Fibroblast of skin of back (primary cell): ENCODE data around the gene MYO16.

Experiments
- DNase-seq: peaks from one replicate; pipeline ENCODE4 v3.0.0-alpha.2; 2013

MYO16 gene

DNA sequence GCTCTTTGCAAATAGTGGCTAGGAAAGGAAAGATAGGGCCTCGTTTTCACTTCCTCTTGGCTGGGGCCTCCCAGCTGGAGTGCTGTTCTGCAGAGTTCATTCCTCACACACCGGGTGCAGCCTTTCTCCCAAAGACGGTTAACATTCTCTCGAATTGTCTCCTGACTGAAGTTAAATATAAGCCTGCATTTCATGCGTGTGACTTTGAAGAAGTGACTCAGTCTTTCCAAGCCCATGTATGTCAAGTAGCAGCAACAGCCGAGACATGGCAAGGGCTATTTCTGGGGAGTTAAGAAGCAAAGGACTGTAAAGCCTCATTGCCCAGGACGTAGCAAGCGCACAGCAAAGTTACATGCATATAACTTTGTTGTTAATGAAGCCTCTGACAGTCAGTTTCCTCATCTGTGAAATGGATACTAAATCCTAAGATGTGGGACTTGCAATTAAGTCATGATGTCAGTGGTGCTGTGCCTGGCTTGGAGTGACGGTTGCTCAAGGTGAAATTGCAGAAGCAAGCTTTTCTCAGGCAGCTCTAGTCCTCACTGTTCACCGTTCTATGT is 502.4 kb downstream of the MYO16 start:
- DNase-seq: peak; percentile 55

DNA sequence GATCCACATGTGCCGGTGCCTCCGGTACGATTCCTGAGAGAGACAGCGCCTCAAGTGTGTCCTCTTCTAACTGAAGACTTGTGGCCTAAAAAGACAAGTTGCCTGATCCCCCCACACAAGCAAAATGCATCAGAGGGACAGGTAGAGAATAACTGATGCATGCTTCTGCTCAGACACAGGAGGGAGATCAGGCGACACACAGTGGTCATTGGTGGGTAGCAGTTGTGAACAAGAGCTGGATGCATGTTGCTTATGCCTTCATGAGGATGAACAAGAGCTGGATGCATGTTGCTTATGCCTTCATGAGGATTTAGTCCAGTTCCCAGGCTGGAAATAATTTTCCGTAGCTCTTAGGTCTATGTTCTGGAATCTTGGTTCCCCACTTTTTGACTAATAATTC is 505.6 kb downstream of the MYO16 start:
- DNase-seq: no peak

DNA sequence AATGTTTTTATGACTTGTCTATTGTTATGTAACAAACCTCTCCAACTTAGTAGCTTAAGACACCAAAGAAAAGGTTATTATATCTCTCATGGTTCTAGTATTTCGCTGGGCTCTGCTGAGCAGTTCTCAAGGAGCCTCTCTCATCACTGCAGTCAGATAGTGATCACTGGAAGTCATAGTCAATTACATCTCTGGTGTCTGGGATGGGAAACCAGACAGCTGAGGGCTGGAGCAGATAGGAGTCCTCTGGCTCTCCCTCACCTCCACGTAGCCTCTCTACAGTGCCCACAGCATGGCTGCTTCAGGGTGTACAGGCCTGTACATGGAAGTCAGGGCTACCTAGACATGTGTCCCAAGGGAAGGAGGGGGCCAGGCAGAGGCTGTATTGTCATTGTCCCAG is 507.5 kb downstream of the MYO16 start:
- no peak for DNase-seq

DNA sequence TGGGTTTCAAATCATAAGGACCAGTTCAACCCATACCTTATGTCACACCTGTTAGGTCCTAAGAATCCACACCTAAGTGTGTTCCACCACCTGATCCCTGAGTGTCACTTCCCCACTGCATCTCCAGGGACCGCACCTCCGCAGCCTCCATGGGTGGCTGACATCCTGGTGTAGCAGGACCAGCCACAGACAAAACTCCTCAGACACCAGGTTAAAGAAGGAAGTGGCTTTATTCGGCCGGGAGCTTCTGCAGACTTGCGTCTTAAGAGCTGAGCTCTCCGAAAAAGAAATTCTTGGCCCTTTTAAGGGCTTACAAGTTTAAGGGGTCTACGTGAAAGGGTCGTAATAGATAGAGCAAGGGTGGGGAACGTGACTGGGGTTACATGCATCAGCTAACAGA is 509.9 kb downstream of the MYO16 start:
- DNase-seq: no peak

DNA sequence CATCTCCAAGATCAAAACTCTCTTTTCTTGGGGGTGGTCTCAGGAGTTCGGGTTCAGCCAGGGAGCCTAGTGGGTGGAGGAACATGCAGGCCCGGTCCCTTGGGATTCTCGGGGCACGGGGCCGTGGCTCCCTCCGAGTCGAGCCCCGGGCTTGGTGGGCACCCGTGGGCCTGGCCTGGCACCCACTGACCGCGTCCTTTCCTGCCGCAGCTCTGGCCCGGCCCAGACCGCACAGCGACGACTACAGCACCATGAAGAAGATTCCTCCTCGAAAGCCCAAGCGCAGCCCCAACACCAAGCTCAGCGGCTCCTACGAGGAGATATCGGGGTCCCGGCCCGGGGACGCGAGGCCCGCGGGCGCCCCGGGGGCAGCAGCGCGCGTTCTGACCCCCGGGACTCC is 510.6 kb downstream of the MYO16 start:
- no peak for DNase-seq

DNA sequence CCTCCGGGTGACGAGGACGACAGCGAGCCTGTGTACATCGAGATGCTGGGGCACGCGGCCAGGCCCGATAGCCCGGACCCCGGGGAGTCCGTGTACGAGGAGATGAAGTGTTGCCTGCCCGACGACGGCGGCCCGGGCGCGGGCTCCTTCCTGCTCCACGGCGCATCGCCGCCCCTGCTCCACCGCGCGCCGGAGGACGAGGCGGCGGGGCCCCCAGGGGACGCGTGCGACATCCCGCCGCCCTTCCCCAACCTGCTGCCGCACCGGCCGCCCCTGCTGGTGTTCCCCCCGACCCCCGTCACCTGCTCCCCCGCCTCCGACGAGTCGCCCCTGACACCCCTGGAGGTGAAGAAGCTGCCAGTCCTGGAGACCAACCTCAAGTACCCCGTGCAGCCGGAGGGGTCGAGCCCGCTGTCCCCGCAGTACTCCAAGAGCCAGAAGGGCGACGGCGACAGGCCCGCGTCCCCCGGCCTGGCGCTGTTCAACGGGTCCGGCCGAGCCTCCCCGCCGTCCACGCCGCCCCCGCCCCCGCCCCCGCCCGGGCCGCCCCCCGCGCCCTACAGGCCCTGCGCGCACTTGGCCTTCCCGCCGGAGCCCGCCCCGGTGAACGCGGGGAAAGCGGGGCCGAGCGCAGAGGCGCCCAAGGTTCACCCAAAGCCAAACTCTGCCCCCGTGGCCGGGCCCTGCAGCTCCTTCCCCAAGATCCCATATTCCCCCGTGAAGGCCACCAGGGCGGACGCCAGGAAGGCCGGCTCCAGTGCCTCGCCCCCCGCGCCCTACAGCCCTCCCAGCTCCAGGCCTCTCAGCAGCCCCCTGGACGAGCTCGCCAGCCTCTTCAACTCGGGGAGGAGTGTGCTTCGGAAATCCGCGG is 511.3 kb downstream of the MYO16 start:
- DNase-seq: no peak

DNA sequence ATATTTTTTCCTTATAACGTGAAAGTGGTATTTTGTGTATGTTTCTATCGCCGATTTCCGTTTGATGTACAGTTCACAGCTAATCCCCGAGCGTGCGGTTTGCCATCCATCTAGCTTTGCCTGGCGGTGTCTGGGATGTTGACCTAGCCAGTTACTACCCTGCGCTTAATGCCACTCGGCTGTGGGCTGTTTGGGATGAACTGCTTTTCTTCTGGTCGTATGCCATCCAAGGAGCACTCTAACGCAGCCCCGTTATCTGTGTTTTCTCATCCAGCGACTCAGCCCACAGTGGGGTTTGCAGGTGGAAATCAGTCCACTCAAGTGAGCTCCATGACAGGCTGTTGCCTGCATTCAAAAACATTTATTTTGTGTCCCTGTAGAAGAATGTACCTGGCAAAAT is 512.3 kb downstream of the MYO16 start:
- no peak for DNase-seq

DNA sequence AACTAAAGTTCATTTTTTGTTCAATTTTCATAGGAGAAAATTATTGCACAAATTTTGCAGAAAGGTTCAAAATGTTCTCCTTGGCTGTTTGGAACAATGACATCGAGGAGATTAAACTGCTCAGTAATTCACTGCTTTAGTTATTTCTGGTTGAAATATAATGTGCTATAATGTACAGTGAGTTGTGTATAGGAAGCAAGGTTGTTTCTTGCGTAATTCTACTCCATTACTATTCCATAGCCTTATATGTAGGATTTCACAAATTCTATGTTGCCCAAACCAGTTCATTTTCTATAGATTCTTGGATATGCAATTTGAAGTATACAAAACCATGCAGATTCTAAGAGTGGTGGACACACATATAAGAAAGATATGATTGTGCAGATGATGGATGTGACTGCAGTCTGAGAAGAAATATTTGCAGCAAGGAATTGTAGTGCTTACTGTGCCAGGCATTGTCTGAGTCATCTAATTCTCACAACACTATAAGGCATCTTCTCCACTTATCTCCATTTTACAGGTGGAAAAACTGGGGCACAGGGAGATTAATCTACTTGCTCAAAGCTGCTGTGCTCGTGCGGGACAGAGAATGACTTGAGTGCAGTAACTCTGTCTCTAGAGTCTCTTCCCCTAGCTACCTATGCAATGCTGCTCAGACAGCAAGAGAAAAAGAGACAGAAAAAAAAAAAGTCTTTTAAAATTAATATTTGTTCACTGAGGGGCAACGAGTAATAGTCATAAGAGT is 515.5 kb downstream of the MYO16 start:
- no peak for DNase-seq

DNA sequence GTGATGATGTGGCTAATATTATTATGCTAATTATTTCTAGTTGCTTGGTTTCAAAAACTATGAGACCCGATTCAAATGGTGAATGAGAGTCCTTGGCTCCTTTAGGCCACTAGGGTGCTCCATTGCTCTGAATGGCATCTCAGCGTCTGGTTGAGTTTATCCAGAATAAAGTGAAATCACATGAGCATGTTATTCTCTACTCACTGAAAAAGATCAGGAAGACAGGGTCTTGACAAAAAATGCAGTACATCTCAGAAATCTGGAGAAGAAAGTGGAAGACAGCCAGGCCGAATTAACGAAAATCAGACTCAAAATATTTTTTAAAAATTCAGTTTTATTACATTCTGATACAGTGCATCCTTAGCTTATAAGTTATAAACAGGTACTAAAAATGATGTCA is 516.2 kb downstream of the MYO16 start:
- peak; percentile 74 for DNase-seq

DNA sequence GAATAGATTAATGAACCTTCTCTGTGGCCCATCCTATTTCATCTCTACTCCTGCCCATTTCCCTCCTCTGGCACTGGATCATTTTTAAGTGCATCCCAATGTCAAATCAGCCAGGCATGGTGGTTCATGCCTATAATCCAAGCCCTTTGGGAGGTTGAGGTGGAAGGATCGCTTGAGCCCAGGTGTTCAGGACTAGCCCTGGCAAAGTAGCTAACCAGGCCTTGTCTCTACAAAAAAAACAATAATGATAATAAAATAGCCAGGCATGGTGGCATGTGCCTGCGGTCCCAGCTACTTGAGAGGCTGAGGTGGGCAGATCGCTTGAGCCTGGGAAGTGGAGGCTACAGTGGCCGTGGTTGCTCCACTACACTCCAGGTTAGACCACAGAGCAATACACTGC is 517.0 kb downstream of the MYO16 start:
- no peak for DNase-seq

DNA sequence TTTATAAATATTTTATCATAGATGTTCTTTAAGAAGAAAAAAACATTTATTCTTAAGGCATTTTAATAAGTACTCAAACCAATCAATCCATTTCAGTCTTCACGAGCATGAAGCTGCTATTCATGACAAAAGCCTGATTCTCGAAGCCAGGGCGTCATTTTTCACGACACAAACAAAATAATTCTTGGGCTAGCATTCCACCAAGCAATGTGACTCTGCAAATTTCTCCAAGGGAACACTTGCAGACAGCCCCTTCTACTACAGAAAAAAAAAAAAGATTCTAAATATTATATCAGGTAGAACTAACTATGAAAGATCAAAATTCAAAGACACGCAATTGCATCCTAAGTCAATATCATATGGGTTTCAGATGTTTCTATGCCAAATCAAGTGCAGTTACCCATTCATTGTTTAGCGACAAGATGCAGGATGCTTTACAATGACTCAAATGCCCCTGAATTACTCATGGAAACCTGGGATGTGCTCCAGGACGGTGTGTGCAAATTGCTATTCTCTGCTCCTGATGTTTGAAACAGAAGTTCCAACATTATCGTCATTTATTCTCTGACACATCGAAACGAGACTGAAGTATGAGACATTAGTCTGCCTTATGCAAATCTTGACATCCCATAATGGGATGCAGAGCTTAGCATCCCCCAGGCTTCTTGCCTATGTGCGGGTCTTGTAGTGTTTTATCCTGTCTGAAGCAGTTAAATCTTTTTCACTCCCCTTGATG is 517.7 kb downstream of the MYO16 start:
- peak; percentile 75 for DNase-seq

DNA sequence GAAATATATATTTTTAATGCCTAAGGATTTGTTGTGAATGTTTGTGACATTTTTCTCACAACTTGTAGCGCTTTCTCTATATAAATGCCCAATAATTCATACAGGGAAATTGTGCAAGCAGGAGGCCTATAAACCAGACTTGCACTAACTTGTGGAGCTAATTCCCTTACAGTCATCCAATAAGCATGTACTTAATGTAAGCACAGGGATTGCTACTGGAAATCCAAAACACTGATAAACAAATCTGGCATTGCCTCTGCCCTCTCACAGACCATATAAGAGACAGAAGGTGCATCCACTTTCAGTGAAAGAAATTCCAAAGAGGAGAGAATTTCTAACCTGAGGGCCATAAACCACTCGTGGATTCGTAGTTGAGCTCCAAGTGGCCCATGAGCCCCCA is 518.8 kb downstream of the MYO16 start:
- no peak for DNase-seq

DNA sequence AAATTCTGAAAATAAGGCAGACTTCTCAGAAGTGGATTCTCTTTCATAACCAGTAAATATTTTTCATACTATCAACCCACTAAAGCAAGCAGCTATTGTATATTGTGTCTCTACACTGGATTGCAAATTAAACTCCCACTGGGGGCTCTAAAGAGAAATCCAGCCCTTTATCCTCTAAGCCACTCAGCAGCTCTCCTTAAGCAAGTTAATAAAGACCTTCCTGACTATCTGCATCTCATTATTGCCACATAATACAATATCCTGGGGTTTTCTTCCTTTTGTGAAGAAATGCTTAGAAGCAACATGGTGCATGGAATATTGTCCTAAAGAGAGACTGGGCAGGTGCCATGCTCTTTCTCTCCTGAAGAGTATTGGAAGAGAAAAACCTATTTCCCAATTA is 521.3 kb downstream of the MYO16 start:
- DNase-seq: no peak

DNA sequence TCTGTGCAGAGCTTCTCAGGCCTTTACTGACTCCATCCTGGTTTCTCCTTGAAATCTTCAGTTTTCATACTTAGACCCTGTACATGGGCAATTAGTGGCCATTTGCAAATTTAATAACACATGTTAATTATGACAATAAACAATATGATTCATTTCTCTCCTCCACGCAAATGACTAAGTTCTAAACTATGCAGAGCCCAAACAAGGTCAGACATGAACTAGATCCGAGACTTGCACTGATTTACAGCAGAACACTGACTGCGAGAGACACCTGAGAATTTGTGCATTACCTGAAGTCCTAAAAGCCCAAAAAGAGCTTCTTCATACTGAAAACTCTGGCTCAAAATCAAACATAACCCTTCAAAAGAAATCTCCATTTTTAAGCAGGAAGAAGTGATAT is 521.8 kb downstream of the MYO16 start:
- no peak for DNase-seq

DNA sequence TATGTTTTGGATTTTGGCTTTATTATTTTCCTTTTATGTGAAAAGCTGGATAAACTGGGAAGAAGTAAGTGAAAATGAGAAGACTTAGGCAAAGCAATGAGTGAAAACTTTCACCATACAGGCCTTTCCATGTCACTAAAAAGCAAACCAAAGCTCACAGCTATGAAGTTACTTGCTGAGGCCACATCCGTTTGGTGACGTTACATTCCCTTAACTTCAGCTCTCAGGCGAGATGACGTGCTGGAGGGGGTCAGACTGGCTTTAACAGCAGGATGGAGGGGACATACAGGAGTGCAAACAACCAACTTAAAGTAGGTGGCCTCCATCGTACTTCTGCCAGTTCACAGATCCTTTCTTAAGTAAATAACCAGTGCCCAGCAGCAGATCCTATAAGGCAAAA is 522.3 kb downstream of the MYO16 start:
- no peak for DNase-seq

DNA sequence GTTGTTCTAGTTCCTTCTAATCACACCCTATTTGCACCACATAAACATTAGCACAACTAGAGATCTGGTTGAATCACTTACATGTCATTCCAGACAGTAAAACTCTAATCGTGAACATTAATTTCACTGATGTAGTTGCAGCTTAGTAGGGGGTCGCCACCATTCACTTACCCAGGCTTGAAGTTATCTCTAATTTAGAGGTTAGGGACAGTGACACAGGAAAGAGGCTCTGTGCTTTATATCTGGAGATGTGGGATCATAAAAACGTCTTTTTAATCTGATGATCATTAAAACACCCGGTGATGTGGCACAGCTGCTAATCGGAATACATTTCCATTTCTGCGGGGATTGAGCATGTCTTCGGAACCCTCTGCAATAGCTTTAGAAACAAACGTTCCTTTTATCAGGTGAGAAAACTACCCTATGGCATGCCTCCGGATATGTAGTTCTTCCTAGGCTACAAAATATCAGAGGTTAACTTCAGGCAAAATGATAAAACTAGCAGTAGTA is 523.0 kb downstream of the MYO16 start:
- no peak for DNase-seq

DNA sequence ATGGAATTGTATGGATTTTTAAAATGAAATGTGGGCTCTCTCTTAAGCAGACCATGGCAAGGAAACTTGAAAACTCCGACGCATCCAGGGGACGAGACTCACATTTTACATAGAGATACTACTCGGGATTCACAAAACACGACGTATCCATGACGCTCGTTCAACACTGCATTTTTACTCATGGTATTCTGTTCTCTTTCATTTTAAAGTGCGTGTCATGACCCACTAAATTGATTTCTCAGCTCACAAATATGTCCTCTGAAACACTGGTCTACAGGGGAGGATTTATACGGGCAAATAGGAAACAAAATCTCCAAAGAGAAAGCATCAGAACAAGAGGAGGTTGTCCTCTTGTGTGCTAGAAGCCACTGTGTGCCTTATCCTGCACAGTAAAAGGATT is 523.5 kb downstream of the MYO16 start:
- DNase-seq: peak; percentile 46

DNA sequence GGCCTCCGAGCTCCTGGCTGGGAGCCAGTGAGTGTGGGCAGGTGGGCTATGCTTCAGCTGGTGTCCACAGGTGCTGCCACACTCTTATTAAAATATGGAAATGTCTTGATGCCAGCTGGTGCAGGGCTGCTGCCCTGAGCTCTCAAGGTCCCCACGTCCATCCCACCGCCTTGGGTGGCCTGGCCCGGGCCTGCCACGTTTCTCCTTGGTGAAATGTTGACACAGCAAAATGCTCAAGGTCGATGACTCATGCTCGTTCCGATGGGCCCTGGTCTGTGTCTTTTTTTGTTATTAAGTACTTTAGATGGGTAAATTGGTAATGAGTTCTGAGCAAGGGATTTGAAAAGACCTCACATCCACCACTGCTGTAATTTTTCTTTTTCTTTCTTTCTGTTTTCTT is 524.7 kb downstream of the MYO16 start:
- no peak for DNase-seq

DNA sequence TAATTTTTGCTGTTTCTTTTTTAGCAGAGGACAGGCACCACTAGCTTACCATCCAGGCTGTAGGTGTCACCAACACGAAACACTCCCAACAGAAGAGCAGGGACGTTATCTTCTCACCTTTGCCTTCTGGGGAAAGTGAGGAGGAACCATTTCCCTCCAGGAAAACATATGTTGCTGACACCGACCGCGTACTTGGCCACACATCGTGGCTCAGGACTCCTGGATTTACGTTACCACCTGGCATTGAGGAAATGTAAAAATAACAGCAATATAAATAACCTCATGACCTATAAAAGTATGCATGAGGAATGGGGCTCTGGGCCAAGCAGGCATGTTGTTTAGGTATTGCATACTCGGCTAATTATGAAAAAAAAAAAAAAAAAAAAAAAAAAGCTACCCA is 525.1 kb downstream of the MYO16 start:
- DNase-seq: peak; percentile 50

DNA sequence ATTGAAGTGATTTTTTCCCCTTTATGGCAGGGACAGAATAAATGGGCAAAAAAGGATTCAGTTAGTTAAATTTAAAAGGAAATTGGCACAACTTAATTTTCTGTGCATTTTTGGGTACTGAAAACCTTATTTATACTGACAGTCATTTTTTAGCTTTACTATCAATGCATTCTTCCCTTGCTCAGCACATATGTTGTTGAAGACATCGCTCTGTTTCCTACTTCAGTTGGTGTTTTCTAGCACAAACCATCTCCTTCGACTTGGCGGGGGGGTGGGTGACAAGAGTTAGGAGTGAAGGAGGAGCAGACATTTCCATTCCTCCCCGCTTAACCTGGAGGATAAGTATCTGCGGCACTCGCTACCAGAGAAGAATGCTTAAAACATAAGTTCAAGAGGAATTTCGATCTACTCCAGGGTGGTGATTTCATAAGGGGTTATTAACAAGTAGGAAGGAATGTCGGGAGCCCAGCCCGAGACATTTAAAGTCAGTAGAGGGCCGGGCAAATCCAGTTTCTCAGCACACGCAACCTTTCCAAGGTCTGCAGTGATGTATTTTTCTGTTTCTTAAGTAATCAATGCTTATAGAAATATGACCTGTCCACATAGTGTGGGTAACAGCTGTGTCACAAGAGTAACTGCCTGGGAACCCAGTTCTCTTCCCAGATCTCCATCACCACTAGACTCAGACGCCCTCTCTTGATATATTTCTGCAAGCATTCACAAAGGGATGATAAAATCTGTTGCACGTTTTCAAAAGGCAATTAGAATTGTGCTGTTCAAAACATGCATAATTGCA is 525.8 kb downstream of the MYO16 start:
- peak; percentile 77 for DNase-seq

DNA sequence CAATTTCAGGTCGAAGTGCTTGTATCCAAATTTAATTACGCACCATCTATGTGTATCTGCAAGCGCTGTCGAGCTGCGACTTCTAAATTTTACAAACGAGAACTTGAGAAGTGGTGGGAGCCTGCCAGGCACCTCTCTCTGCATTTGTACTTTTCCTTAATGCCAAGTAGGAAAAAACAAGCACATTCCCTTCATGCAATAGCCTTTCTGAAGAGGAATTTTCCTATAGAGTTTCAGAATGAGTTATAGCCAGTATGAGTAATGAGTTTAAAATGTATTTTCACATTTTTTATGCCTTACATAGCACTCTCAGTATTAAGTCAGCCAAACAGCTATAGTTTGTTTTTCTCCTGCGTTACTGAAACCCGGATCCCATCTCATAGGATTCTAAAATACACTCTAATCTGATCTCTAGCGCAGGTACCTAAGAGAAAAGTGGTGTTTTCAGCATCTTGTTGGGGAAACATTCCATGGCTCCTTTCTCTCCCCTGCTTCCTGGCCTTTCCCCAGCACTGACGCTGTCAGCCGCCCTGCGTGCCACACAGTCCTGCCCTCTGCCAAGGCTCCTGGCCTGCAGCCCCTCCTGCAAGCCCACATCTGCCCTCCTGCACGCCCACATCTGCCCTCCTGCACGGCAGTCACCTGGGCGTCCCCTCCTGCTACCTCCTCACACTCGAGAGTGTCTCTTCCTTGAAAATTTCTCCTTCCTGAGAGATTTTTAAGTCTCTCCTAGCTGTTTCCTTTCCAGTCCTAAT is 526.9 kb downstream of the MYO16 start:
- peak; percentile 92 for DNase-seq
